ENCODE results near the gene PRKCA. TPM values are rescaled to one million over a fixed set of nuclear protein-coding genes. Genes with fewer than 3 reads are reported as not detected.

The PRKCA gene
- total RNA-seq, 4 donors from 2014 or later, result 26.0 to 89.0 (median 32.8) TPM

- no peak for ATAC-seq
Measured at GRCh38 chr17:66330646-66331037, 28.2 kb downstream of the PRKCA start.

GRCh38 chr17:66331038-66331816, 28.8 kb downstream of the PRKCA start:
- Histone ChIP-seq H3K4me3 (no peak overlapping the region), H3K27ac (no peak overlapping the region), H3K4me1 (peaks cover 0 to 17% (median 0%) of the 10 kb centered on the region in 3 donors), H3K27me3 (no peaks in the 10 kb centered on the region), H3K9me3 (no peaks in the 10 kb centered on the region), H3K36me3 (no peaks in the 10 kb centered on the region)
- ATAC-seq, result no peak
- TF ChIP-seq POLR2AphosphoS5 (IDR thresholded peaks at IDR 0.05) (no peak), EP300 (IDR thresholded peaks at IDR 0.05) (no peak), CTCF (IDR thresholded peaks at IDR 0.05) (no peak), POLR2A (IDR thresholded peaks at IDR 0.05) (no peak)
- WGBS, 2 donors (ENCODE audit: low coverage in 1 of 2), result 71 to 79% methylated on average over 6 to 7 of the region's 8 CpGs

More at GRCh38 chr17:66330646-66331037, 28.2 kb downstream of the PRKCA start:
- TF ChIP-seq POLR2A (IDR thresholded peaks at IDR 0.05), result no peak
- TF ChIP-seq POLR2AphosphoS5 (IDR thresholded peaks at IDR 0.05), result no peak
- TF ChIP-seq CTCF (IDR thresholded peaks at IDR 0.05), result no peak
- TF ChIP-seq EP300 (IDR thresholded peaks at IDR 0.05), result no peak
- H3K27ac ChIP-seq, result no peak overlapping the region
- no peaks in the 10 kb centered on the region for H3K36me3 ChIP-seq
- peaks cover 0 to 17% (median 0%) of the 10 kb centered on the region in 3 donors for H3K4me1 ChIP-seq
- WGBS, 2 donors (ENCODE audit: low coverage in 1 of 2), result 31 to 57% methylated on average over 2 of the region's 2 CpGs
- H3K27me3 ChIP-seq, result no peaks in the 10 kb centered on the region
- H3K4me3 ChIP-seq, result no peak overlapping the region
- H3K9me3 ChIP-seq, result no peaks in the 10 kb centered on the region

GRCh38 chr17:66335797-66336196, 33.4 kb downstream of the PRKCA start:
- H3K4me3 ChIP-seq, result no peak overlapping the region
- H3K27me3 ChIP-seq, result no peaks in the 10 kb centered on the region
- H3K4me1 ChIP-seq, result peaks cover 0 to 51% (median 6%) of the 10 kb centered on the region in 3 donors
- no peaks in the 10 kb centered on the region for H3K9me3 ChIP-seq
- TF ChIP-seq POLR2A (IDR thresholded peaks at IDR 0.05), result no peak
- TF ChIP-seq EP300 (IDR thresholded peaks at IDR 0.05), result no peak
- TF ChIP-seq CTCF (IDR thresholded peaks at IDR 0.05), result no peak
- no peak for TF ChIP-seq POLR2AphosphoS5 (IDR thresholded peaks at IDR 0.05)
- no peak for ATAC-seq
- 80 to 88% methylated on average over 1 of the region's 1 CpG for WGBS, 2 donors (ENCODE audit: low coverage in 1 of 2)
- H3K27ac ChIP-seq, result no peak overlapping the region
- H3K36me3 ChIP-seq, result no peaks in the 10 kb centered on the region

GRCh38 chr17:66337268-66337667, 34.9 kb downstream of the PRKCA start:
- Histone ChIP-seq H3K4me3 (no peak overlapping the region), H3K36me3 (no peaks in the 10 kb centered on the region), H3K27ac (no peak overlapping the region), H3K4me1 (peaks cover 0 to 56% (median 6%) of the 10 kb centered on the region in 3 donors), H3K27me3 (no peaks in the 10 kb centered on the region), H3K9me3 (no peaks in the 10 kb centered on the region)
- TF ChIP-seq POLR2AphosphoS5 (IDR thresholded peaks at IDR 0.05) (no peak), CTCF (IDR thresholded peaks at IDR 0.05) (no peak), EP300 (IDR thresholded peaks at IDR 0.05) (no peak), POLR2A (IDR thresholded peaks at IDR 0.05) (no peak)
- no peak for ATAC-seq
- 88 to 94% methylated on average over 6 of the region's 6 CpGs for WGBS, 2 donors (ENCODE audit: low coverage in 1 of 2)

All from gastroesophageal sphincter (tissue), 4 donors.